ENCODE data around the gene IP6K1.

The IP6K1 gene

DNA sequence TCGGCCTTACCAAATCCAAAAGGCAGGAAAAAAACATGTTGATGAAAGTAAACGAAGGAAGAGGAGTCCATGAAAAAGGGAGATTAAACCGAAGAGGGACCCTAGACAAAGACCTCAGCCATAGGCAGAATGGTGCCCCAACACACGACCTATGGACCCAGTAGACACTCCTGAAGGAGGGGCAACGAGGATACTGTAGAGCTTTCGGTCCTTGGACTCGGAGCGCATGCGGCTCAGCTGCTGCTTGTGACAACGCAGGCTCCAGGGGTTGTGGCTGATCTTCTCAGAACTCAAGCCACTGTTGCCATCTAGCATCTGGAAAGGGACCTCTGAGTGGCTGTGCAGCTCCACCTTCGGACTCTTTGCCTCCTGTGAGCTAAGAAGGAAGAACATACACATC, 53.7 kb downstream of the IP6K1 start:
- Histone ChIP-seq H3K36me3 (ENCODE audit: insufficient read depth, low read length) (peaks cover 55% of the 10 kb centered on the region), H3K9ac (ENCODE audit: low read length) (no peak overlapping the region), H4K20me1 (ENCODE audit: insufficient read depth, low read length) (no peaks in the 10 kb centered on the region), H3K27me3 (ENCODE audit: insufficient read depth, low read length) (no peaks in the 10 kb centered on the region), H3K79me2 (ENCODE audit: insufficient read depth, low read length) (no peaks in the 10 kb centered on the region), H3K27ac (ENCODE audit: low read depth, low read length, poor library complexity, severe bottlenecking) (no peak overlapping the region), H3K9me2 (ENCODE audit: low read depth, low read length) (no peaks in the 10 kb centered on the region), H3K9me3 (ENCODE audit: low read length) (no peaks in the 10 kb centered on the region), H3F3A (ENCODE audit: insufficient read depth, low read length) (no peaks in the 10 kb centered on the region), H3K4me2 (ENCODE audit: low read length) (no peak overlapping the region), H2AFZ (ENCODE audit: low read length) (no peak overlapping the region), H3K4me1 (ENCODE audit: insufficient read depth, low read length, severe bottlenecking) (no peaks in the 10 kb centered on the region), H3K4me3 (ENCODE audit: low read depth, low read length, poor library complexity, severe bottlenecking) (no peak overlapping the region)
- no peak for TF ChIP-seq EZH2 (IDR thresholded peaks at IDR 0.05; ENCODE audit: borderline replicate concordance, low read length)
- TF ChIP-seq, protein P1, sequence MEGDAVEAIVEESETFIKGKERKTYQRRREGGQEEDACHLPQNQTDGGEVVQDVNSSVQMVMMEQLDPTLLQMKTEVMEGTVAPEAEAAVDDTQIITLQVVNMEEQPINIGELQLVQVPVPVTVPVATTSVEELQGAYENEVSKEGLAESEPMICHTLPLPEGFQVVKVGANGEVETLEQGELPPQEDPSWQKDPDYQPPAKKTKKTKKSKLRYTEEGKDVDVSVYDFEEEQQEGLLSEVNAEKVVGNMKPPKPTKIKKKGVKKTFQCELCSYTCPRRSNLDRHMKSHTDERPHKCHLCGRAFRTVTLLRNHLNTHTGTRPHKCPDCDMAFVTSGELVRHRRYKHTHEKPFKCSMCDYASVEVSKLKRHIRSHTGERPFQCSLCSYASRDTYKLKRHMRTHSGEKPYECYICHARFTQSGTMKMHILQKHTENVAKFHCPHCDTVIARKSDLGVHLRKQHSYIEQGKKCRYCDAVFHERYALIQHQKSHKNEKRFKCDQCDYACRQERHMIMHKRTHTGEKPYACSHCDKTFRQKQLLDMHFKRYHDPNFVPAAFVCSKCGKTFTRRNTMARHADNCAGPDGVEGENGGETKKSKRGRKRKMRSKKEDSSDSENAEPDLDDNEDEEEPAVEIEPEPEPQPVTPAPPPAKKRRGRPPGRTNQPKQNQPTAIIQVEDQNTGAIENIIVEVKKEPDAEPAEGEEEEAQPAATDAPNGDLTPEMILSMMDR (IDR thresholded peaks at IDR 0.05; ENCODE audit: low read length): no peak

DNA sequence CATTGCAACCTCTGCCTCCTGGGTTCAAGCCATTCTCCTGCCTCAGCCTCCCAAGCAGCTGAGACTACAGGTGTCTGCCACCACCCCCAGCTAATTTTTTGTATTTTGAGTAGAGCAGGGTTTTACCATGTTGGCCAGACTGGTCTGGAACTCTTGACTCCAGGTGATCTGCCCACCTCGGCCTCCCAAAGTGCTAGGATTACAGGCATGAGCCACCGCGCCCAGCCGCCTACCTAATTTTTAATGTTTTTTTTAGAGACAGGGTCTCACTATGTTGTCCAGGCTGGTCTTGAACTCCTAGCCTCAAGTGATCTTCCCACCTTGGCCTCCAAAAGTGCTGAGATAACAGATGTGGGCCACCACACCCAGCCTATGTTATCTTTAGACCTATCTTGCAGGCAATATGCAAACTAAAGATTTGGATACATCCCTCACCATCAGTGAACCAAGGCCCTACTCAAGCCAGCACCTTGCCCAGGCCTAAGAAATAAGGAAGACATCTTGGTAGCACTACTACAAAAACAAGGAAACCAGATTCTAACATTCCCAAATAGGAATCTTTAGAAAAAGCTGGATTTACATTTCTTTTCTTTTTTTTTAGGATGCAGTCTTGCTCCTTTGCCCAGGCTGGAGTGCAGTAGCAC, 56.3 kb downstream of the IP6K1 start:
- Histone ChIP-seq H3K27me3 (ENCODE audit: insufficient read depth, low read length) (no peaks in the 10 kb centered on the region), H2AFZ (ENCODE audit: low read length) (no peak overlapping the region), H3K9me3 (ENCODE audit: low read length) (no peaks in the 10 kb centered on the region), H4K20me1 (ENCODE audit: insufficient read depth, low read length) (no peaks in the 10 kb centered on the region), H3K79me2 (ENCODE audit: insufficient read depth, low read length) (no peaks in the 10 kb centered on the region), H3K9me2 (ENCODE audit: low read depth, low read length) (no peaks in the 10 kb centered on the region), H3K4me3 (ENCODE audit: low read depth, low read length, poor library complexity, severe bottlenecking) (no peak overlapping the region), H3K9ac (ENCODE audit: low read length) (no peak overlapping the region), H3K27ac (ENCODE audit: low read depth, low read length, poor library complexity, severe bottlenecking) (no peak overlapping the region), H3K4me2 (ENCODE audit: low read length) (no peak overlapping the region), H3F3A (ENCODE audit: insufficient read depth, low read length) (no peaks in the 10 kb centered on the region), H3K4me1 (ENCODE audit: insufficient read depth, low read length, severe bottlenecking) (peaks cover 12% of the 10 kb centered on the region), H3K36me3 (ENCODE audit: insufficient read depth, low read length) (peaks cover 48% of the 10 kb centered on the region)
- TF ChIP-seq, protein P1 (IDR thresholded peaks at IDR 0.05; ENCODE audit: low read length): no peak
- no peak for TF ChIP-seq EZH2 (IDR thresholded peaks at IDR 0.05; ENCODE audit: borderline replicate concordance, low read length)

DNA sequence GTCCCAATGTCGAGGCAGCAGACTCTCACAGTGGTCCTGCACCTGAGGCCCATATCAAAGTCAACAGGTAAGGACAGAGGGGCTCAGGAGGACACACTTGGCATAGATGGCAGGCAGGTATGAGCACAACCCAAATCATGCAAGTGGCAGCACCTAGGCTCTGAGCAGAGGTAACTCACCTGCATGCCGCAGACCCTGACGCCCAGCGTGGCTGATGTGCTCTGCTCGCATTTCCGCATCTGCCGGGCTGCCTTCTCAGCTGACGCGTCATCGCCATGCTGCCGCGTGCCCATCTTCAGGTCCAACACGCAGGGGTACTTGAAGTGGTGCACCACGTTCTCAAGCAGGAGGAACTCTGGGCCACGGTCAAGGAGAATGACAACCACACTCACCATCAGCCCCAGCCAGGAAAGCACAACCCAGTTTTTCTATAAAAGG, 58.4 kb downstream of the IP6K1 start:
- peaks cover 33% of the 10 kb centered on the region for H3K36me3 ChIP-seq (ENCODE audit: insufficient read depth, low read length)
- no peaks in the 10 kb centered on the region for H3K9me2 ChIP-seq (ENCODE audit: low read depth, low read length)
- H3K4me2 ChIP-seq (ENCODE audit: low read length): no peak overlapping the region
- no peaks in the 10 kb centered on the region for H3K9me3 ChIP-seq (ENCODE audit: low read length)
- no peak for TF ChIP-seq EZH2 (IDR thresholded peaks at IDR 0.05; ENCODE audit: borderline replicate concordance, low read length)
- TF ChIP-seq, protein P1 (IDR thresholded peaks at IDR 0.05; ENCODE audit: low read length): no peak
- H3K79me2 ChIP-seq (ENCODE audit: insufficient read depth, low read length): no peaks in the 10 kb centered on the region
- H3K27ac ChIP-seq (ENCODE audit: low read depth, low read length, poor library complexity, severe bottlenecking): no peak overlapping the region
- H3K4me3 ChIP-seq (ENCODE audit: low read depth, low read length, poor library complexity, severe bottlenecking): no peak overlapping the region
- H2AFZ ChIP-seq (ENCODE audit: low read length): no peak overlapping the region
- H3K27me3 ChIP-seq (ENCODE audit: insufficient read depth, low read length): no peaks in the 10 kb centered on the region
- peaks cover 24% of the 10 kb centered on the region for H3K4me1 ChIP-seq (ENCODE audit: insufficient read depth, low read length, severe bottlenecking)
- H3K9ac ChIP-seq (ENCODE audit: low read length): no peak overlapping the region
- H4K20me1 ChIP-seq (ENCODE audit: insufficient read depth, low read length): no peaks in the 10 kb centered on the region
- H3F3A ChIP-seq (ENCODE audit: insufficient read depth, low read length): no peaks in the 10 kb centered on the region

Data from OCI-LY1 (cell line).